Retinal pigment epithelial cell (primary cell): Measurements from ENCODE around the gene PNPLA6.
"Not testable (repeated sequence)": the region's sequence is repeated elsewhere in the genome, so short reads cannot be mapped to it uniquely, and the experiment has no call there.

Source experiments
- DNase-seq: peaks from one replicate; pipeline ENCODE4 v3.0.0-alpha.2; 2010; ENCODE audit warnings: low read depth
- H3K4me3 ChIP-seq: 2 replicates; pipeline ENCODE4 v1.5.1; 2011; ENCODE audit warnings: mild to moderate bottlenecking, low read length, control low read depth, moderate library complexity
- TF ChIP-seq, protein P1 (sequence below): conservative IDR thresholded peaks from 2 replicates; pipeline ENCODE4 v1.5.1; 2011; ENCODE audit warnings: low read depth, low read length, control low read depth, inconsistent platforms

Gene PNPLA6

GRCh38 chr19:7533925-7534480 lies 1.5 kb upstream of the PNPLA6 start:
- DNase-seq = peak; percentile 56
- H3K4me3 ChIP-seq = peak overlapping the region; percentile 87
- TF ChIP-seq, protein P1, sequence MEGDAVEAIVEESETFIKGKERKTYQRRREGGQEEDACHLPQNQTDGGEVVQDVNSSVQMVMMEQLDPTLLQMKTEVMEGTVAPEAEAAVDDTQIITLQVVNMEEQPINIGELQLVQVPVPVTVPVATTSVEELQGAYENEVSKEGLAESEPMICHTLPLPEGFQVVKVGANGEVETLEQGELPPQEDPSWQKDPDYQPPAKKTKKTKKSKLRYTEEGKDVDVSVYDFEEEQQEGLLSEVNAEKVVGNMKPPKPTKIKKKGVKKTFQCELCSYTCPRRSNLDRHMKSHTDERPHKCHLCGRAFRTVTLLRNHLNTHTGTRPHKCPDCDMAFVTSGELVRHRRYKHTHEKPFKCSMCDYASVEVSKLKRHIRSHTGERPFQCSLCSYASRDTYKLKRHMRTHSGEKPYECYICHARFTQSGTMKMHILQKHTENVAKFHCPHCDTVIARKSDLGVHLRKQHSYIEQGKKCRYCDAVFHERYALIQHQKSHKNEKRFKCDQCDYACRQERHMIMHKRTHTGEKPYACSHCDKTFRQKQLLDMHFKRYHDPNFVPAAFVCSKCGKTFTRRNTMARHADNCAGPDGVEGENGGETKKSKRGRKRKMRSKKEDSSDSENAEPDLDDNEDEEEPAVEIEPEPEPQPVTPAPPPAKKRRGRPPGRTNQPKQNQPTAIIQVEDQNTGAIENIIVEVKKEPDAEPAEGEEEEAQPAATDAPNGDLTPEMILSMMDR = no peak

DNA sequence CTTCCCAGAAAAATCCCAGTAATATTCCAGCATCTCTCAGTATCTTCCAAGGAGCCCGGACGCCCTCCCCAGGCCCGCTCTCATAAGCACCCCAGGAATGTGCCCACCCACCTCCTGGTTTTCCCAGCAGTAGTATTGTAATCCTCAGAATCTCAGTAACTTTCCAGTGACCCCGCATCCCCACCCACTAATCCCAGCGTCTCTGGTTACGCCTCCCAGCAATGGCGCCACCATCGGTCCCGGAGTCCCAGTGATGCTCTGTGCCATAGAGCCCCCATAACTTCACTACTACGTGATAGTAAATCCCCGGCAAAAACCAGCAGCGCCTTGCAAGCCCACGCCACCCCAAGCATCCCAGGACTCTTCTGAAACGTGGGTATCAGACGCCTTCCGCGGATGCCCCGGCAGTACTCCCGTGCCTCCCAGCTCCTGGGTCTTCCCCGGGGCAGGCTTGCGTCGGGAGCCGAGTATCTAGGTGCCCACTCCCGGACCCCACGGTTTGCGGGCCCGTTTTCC lies 928 bp upstream of the PNPLA6 start:
- peak overlapping the region; percentile 87 for H3K4me3 ChIP-seq
- TF ChIP-seq, protein P1 = peak; percentile 38
- DNase-seq = peak; percentile 82

DNA sequence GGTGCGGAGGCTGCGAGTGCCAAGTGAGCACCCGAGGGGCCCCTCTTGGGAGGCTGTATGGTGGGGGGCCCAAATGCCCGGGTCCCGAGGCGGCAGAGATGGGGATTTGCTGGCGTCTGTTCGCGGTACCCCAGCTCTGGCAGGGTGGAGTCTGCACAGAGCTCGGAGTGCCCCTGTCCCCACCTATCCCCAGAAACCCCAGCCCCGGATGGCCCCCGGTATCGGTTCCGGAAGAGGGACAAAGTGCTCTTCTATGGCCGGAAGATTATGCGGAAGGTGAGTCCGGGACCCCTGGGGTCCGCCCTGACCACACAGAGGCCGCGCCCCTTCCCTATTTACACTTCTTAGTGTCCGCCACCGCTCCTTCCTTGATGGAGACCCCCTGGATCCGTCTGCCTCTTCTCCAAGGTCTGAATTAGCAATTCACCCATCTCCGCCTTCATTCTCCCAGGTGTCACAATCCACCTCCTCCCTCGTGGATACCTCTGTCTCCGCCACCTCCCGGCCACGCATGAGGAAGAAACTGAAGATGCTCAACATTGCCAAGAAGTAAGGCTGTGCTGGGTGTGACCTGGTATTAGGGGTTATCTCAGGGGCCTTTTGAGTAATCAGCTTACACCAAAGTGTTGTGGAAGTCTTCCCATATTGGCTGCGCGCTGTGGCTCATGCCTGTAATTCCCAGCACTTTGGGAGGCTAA lies 630 bp downstream of the PNPLA6 start:
- TF ChIP-seq, protein P1 = no peak
- no peak for DNase-seq
- H3K4me3 ChIP-seq = peak overlapping the region; percentile 87

DNA sequence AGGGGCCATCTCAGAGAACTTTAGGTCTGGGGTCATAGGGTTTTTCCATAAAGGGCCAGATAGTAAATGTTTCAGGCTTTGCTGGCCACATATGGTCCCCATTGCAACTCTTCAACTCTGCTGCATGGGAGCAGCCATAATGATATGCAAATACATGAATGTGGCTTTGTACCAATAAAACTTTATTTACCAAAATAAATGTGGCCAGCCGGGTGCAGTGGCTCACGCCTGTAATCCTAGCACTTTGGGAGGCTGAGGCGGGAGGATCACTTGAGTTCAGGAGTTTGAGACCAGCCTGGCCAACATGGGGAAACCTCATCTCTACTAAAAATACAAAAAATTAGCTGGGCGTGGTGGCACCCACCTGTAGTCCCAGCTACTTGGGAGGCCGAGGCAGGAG lies 3.5 kb downstream of the PNPLA6 start:
- DNase-seq, H3K4me3 ChIP-seq: not testable (repeated sequence)

GRCh38 chr19:7539827-7540425 lies 4.4 kb downstream of the PNPLA6 start:
- DNase-seq = no peak
- TF ChIP-seq, protein P1 = no peak
- H3K4me3 ChIP-seq = no peak overlapping the region

GRCh38 chr19:7540761-7541474 lies 5.4 kb downstream of the PNPLA6 start:
- no peak for DNase-seq
- H3K4me3 ChIP-seq = no peak overlapping the region
- TF ChIP-seq, protein P1 = no peak

DNA sequence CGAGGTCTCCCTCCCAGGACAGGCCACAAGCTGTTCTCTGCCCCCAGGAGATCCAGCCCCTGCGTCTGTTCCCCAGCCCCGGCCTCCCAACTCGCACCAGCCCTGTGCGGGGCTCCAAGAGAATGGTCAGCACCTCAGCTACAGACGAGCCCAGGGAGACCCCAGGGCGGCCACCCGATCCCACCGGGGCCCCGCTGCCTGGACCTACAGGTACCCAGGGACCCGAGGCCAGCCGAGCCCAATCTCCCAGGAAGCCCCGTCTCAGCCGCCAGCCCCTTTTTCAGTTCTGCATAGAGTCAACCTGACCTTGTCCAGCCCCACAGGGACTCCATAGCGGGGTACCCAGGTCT lies 5.9 kb downstream of the PNPLA6 start:
- no peak for DNase-seq
- no peak overlapping the region for H3K4me3 ChIP-seq
- TF ChIP-seq, protein P1 = no peak
